Parathyroid adenoma (tissue), 2 donors: Measurements from ENCODE around the gene KCNIP3.
A peak's percentile ranks its signal among the peaks of the same experiment; 100 is the strongest.

Experiments
- H2AFZ ChIP-seq: fragments of 300-600 bp; sonication (generic); one replicate; pipeline ENCODE4 v1.7.0; 2017; ENCODE audit warnings: antibody characterized with exemption, mild to moderate bottlenecking
- H3K27ac ChIP-seq: fragments of 300-600 bp; sonication (generic); one replicate; pipeline ENCODE4 v1.7.0; 2017
- H3K27me3 ChIP-seq: fragments of 300-600 bp; sonication (generic); one replicate; pipeline ENCODE4 v1.7.0; 2017; ENCODE audit warnings: low read length; ENCODE audit not compliant: control insufficient read depth, insufficient read depth
- H3K36me3 ChIP-seq: fragments of 300-600 bp; sonication (generic); one replicate; pipeline ENCODE4 v1.7.0; 2017; ENCODE audit warnings: low read length; ENCODE audit not compliant: control insufficient read depth, insufficient read depth
- H3K4me1 ChIP-seq: fragments of 300-600 bp; sonication (generic); one replicate; pipeline ENCODE4 v1.7.0; 2017; ENCODE audit warnings: control low read depth
- H3K4me2 ChIP-seq: fragments of 300-600 bp; sonication (generic); one replicate; pipeline ENCODE4 v1.7.0; 2017; ENCODE audit warnings: low read length
- H3K4me3 ChIP-seq: fragments of 300-600 bp; sonication (generic); one replicate; pipeline ENCODE4 v1.7.0; 2017; ENCODE audit warnings: low read depth, low read length
- H3K79me2 ChIP-seq: fragments of 300-600 bp; sonication (generic); one replicate; pipeline ENCODE4 v1.7.0; 2017; ENCODE audit warnings: control low read depth
- H3K9ac ChIP-seq: fragments of 300-600 bp; sonication (generic); one replicate; pipeline ENCODE4 v1.7.0; 2017; ENCODE audit warnings: mild to moderate bottlenecking
- H3K9me3 ChIP-seq: fragments of 300-600 bp; sonication (generic); one replicate; pipeline ENCODE4 v1.7.0; 2017; ENCODE audit warnings: low read length; ENCODE audit not compliant: control insufficient read depth
- TF ChIP-seq, protein P1 (sequence below): fragments of 300-600 bp; sonication (generic); IDR thresholded peaks from one replicate; pipeline ENCODE4 v1.7.0; 2017; ENCODE audit warnings: antibody characterized with exemption, mild to moderate bottlenecking
- donor health status: primary hyperparathyroidism.

KCNIP3 gene

DNA sequence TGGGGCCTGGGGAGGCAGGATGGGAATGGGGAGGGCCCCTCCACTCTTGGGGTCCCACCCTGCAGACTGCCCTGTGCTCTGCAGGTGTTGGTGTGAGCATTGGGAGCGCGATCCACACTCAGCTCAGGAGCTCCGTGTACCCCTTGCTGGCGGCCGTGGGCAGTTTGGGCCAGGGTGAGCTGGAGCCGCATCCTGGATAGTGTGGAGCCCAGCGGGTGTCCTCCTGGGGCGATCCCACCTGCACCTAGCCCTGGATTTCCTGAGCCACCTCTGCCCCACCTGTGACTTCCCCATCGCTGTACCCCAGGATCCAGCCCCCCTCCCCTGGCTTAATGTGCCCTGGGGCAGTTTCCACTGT lies 20.3 kb upstream of the KCNIP3 start:
- H3K9ac ChIP-seq: no peak overlapping the region
- peak overlapping the region; percentile 59 for H3K27ac ChIP-seq
- H3K4me2 ChIP-seq: no peak overlapping the region
- peaks cover 38% of the 10 kb centered on the region for H3K4me1 ChIP-seq
- peaks cover 20% of the 10 kb centered on the region for H3K79me2 ChIP-seq
- no peak overlapping the region for H2AFZ ChIP-seq
- H3K27me3 ChIP-seq: no peaks in the 10 kb centered on the region
- TF ChIP-seq, protein P1, sequence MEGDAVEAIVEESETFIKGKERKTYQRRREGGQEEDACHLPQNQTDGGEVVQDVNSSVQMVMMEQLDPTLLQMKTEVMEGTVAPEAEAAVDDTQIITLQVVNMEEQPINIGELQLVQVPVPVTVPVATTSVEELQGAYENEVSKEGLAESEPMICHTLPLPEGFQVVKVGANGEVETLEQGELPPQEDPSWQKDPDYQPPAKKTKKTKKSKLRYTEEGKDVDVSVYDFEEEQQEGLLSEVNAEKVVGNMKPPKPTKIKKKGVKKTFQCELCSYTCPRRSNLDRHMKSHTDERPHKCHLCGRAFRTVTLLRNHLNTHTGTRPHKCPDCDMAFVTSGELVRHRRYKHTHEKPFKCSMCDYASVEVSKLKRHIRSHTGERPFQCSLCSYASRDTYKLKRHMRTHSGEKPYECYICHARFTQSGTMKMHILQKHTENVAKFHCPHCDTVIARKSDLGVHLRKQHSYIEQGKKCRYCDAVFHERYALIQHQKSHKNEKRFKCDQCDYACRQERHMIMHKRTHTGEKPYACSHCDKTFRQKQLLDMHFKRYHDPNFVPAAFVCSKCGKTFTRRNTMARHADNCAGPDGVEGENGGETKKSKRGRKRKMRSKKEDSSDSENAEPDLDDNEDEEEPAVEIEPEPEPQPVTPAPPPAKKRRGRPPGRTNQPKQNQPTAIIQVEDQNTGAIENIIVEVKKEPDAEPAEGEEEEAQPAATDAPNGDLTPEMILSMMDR: no peak
- H3K4me3 ChIP-seq: no peak overlapping the region
- no peaks in the 10 kb centered on the region for H3K9me3 ChIP-seq
- no peaks in the 10 kb centered on the region for H3K36me3 ChIP-seq

DNA sequence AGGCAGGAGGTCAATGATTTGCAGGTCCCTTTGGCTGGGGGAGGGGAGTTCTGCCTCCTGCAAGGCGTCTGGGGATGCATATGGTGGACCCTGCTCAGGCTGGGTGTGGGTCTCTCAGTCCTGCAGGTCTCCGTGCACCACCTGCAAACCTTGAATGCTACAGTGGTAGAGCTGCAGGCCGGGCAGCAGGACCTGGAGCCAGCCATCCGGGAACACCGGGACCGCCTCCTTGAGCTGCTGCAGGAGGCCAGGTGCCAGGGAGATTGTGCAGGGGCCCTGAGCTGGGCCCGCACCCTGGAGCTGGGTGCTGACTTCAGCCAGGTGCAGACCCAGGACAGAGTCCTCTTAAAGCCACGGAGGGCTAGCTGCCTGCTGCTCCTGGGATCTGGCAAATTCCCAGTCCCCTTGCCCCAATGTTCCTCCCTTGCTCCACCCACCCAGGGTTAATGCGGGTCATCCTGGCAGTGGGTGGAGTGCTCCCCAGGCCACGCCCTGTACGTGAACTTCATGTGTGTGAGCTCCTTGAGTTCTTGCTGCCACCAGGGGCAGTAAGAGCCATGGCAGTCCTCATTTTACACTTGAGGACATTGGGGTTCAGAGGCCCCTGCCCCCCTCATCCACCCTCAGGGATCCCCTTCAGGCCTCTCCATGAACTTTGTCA lies 19.8 kb upstream of the KCNIP3 start:
- Histone ChIP-seq H3K4me1 (peaks cover 38% of the 10 kb centered on the region), H3K9me3 (no peaks in the 10 kb centered on the region), H3K27me3 (no peaks in the 10 kb centered on the region), H3K4me2 (no peak overlapping the region), H3K9ac (no peak overlapping the region), H3K36me3 (no peaks in the 10 kb centered on the region), H3K4me3 (no peak overlapping the region), H2AFZ (peak overlapping the region; percentile 64), H3K79me2 (peaks cover 20% of the 10 kb centered on the region), H3K27ac (peak overlapping the region; percentile 59)
- TF ChIP-seq, protein P1: peak; percentile 45

DNA sequence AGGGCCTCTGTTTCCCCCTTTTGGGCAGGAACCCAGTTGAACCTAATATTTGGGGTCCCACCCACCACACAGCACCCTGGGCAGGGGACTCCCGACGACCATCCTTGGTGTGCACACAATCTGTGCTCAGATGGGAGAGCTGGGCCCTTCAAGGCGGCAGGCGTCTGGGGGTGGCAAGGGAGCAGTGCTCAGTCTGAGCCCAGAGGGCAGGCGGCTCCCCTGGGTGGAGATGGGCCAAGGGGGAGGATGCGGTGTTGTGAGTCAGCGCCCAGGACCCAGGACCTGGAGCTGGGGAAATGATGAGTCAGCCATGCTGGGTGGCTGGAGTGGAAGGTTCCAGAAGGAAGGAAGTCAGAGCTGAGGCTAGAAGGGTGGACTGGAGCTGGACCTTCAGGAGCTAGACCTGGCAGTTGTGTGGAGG lies 19.1 kb upstream of the KCNIP3 start:
- H3K4me3 ChIP-seq: no peak overlapping the region
- no peaks in the 10 kb centered on the region for H3K36me3 ChIP-seq
- no peak overlapping the region for H3K9ac ChIP-seq
- no peaks in the 10 kb centered on the region for H3K9me3 ChIP-seq
- peaks cover 20% of the 10 kb centered on the region for H3K79me2 ChIP-seq
- H3K27ac ChIP-seq: no peak overlapping the region
- no peaks in the 10 kb centered on the region for H3K27me3 ChIP-seq
- TF ChIP-seq, protein P1: no peak
- peaks cover 38% of the 10 kb centered on the region for H3K4me1 ChIP-seq
- no peak overlapping the region for H2AFZ ChIP-seq
- H3K4me2 ChIP-seq: no peak overlapping the region

DNA sequence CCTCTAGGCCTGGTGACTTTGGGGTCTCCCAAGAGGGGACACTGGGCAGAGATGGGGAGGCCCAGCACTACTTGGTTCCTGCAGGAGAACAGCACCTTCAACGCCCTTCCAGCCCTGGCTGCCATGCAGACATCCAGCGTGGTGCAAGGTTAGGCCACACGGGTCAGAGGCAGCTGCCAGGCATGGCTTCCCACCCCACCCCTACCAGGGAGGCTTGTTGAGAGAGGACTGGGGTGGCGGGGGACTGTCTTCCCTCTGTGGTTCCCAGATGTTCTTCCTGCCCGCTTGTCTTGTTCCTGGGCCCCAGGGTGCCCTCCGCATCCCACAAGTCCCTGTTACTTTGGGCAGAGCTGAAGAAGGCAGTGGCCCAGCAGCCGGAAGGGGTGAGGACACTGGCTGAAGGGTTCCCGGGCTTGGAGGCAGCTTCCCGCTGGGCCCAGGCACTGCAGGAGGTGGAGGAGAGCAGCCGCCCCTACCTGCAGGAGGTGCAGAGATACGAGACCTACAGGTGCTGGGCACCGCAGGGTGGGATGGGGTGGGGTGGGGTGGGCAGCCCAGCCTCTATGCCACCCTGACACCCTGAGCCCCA lies 18.4 kb upstream of the KCNIP3 start:
- H3K79me2 ChIP-seq: peaks cover 20% of the 10 kb centered on the region
- H2AFZ ChIP-seq: no peak overlapping the region
- H3K4me1 ChIP-seq: peaks cover 35% of the 10 kb centered on the region
- no peaks in the 10 kb centered on the region for H3K36me3 ChIP-seq
- TF ChIP-seq, protein P1: no peak
- no peak overlapping the region for H3K9ac ChIP-seq
- H3K9me3 ChIP-seq: no peaks in the 10 kb centered on the region
- H3K4me2 ChIP-seq: no peak overlapping the region
- H3K4me3 ChIP-seq: no peak overlapping the region
- H3K27me3 ChIP-seq: no peaks in the 10 kb centered on the region
- no peak overlapping the region for H3K27ac ChIP-seq
